HG03175 (cell line): Measurements from ENCODE around the gene AFF3.

Source experiments
- ATAC-seq: cut with Tn5 transposase; IDR thresholded peaks from one replicate; pipeline ENCODE4 v1.9.1; 2021; ENCODE audit warnings: mild to moderate bottlenecking, moderate library complexity; ENCODE audit not compliant: unreplicated experiment

The AFF3 gene

GRCh38 chr2:99833586-99834201 is 308.7 kb downstream of the AFF3 start:
- ATAC-seq = no peak

DNA sequence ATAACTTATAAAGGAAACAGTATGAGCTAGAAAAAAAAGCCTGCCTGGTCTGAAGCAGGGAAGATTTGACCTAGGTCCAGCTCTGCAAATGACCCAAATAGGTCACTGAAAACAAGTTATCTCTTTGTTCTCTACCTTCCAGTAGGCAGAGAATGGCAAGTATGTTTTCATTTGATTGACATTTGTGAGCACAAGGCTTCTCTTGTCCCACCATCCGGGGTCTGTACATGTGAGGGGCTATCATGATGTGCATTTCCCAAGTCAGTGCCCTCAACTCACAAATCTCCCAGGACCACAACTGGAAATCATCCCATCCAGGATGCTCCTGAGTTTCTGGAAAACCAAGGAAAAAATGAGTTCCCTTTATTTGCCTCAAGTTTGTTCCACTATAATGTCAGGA is 309.5 kb downstream of the AFF3 start:
- no peak for ATAC-seq

GRCh38 chr2:99831772-99832171 is 310.6 kb downstream of the AFF3 start:
- ATAC-seq = no peak

DNA sequence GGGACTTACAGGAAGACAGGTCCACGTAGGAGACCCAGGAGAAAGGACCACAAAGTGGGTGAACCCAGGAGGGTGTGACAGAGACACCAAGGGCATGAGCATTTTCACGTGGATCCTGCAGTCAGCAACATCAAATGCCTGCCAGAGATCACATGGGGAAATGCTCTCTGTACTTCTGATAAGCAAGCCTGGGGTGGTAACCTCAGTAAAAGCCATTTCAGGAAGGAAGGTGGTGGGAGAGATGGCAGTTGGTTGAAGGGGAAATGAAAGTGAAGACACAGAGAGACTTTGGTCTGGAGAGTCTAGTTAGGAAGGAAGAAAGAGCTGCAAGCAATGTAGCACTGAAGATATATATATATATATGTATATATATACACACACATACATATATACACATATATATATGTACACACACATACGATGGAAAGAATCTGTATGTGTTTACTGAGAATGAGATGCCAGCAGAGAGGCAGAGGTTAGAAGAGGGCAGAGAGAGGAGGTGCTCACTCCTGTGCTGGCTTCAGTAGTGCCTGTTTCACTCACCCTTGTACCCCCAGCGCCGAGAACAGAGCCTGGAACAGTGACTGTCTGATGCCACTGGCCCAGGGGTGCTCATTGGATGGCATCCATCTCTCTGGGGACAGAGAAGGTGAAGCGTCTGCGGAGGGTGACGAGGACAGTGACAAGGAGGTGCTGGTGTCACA is 314.9 kb downstream of the AFF3 start:
- ATAC-seq = no peak

- ATAC-seq = no peak
These were observed 316.8 kb downstream of the AFF3 start for GRCh38 chr2:99825630-99826029.

DNA sequence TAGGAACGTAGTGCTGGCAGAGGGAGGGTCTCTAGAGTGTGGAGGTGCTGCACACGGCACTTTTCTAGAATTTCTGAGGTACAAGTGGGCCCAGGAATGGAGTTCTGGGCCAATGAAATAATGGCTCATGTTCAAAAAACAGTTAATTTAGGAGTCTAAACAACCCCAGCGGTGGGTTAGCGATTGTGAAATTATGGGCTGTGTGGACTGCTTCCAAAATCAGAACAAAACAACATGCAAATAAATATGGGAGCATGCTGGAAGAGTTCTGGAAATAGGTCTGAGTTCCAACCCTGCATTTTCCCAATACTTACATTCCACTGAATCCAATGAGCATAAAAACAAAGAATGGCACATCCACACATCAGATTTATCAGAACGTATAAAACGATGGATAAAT is 317.6 kb downstream of the AFF3 start:
- ATAC-seq = no peak

DNA sequence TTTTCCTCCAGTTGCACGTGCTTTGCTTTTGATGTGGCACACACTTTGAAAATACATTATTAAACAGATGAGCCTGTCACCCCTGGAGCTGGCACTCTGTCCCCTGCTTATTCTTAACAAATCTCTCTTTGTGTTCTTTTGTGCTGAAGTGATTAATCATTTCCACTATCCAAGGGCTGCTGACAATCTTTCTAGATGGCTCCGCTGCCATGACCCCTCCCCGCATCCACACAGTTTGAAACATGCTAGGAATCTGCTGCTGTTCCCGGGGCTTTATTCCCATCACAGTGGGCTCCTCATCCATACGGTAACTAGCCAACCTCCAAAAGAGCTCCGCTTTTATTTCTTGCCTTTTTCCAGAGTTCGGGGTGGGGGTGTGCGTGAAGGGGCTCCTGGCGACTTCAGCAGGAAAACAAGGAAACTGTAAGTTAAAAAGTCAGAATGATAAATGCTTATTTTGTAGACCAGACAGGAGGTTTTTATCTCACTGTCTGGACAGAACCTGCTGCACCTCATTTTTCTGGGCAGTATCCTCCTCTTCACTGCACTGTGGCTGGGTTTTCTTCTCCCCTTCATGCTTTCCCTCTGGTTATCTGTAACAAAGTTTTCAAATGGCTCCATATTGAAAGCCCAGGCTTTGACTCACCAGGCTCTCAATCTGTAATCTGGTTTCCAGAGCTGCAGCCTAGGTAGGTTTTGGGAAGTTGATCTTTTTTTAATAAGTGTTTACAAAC is 319.7 kb downstream of the AFF3 start:
- ATAC-seq = no peak

GRCh38 chr2:99821984-99822383 is 320.4 kb downstream of the AFF3 start:
- no peak for ATAC-seq

DNA sequence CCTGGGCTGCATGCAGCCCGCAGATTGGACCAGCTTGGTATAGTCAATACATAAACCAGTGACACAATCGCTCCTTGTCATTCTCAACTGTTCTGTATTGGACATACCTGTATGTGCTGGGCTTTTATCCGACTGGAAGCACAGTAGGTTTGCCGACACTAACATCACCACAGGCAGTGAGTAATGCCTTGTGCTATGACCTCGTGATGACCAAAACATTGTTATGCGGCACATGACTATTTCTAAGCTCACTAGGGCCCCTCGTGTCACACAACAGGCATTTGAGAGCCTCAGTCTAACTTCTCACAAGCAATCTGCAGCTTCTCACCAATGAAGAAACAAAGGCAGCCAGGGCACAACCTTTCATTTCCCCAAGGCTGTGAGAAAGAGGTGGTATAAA is 320.8 kb downstream of the AFF3 start:
- ATAC-seq = no peak

DNA sequence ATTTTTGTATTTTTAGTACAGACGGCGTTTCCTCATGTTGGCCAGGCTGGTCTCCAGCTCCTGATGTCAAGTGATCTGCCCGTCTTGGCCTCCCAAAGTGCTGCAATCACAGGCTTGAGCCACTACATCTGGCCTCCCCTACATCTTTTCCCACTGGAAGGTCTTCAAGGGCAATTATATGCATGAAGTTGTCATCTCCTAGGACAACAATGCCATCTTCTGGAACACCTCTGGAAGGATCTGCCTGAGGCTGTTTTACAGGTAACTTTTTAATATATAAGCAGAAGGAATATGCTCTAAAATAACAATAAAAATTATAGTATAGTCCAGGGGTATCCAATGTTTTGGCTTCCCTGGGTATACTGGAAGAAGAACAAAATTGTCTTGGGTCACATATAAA is 321.4 kb downstream of the AFF3 start:
- ATAC-seq = no peak

DNA sequence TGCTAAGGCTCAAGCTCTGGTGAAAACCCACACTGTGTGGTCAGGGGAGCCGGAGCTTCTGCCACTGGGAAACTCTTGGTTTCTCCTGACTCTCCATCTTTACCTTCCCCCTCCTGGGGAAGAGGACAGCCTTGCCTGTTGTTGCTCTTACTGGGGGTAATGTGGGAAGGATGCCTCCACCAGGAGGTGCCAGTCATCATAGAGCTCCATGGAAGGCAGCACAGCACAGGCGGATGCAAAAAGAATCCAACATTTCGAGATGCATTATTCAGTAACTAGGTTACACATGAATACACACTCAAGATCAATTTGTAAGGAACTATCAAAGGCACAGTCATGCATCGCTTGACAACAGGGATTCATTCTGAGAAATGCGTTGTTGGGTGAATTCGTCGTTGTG is 322.6 kb downstream of the AFF3 start:
- ATAC-seq = no peak

GRCh38 chr2:99818842-99819241 is 323.5 kb downstream of the AFF3 start:
- no peak for ATAC-seq

- no peak for ATAC-seq
These were observed 325.5 kb downstream of the AFF3 start for GRCh38 chr2:99816908-99817307.

DNA sequence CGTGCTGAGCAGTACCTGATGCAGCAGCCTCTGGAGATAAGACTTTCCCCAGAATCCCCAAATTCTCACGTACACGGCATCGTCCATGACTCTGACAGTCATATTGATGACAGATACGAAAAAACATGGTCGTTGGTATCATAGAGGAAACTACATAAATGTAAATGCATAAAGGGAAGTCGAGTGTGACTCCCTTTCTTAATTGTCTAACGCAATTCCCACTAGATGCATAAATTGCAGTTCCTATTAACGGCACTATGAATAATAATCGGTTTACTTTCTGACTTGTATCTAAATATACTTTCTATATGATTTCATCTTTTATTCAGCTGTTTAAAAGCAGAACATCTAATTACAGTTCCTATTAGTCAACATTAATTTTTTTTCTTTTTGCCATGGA is 330.0 kb downstream of the AFF3 start:
- ATAC-seq = no peak

- ATAC-seq = no peak
These were observed 330.8 kb downstream of the AFF3 start for GRCh38 chr2:99811544-99811943.

DNA sequence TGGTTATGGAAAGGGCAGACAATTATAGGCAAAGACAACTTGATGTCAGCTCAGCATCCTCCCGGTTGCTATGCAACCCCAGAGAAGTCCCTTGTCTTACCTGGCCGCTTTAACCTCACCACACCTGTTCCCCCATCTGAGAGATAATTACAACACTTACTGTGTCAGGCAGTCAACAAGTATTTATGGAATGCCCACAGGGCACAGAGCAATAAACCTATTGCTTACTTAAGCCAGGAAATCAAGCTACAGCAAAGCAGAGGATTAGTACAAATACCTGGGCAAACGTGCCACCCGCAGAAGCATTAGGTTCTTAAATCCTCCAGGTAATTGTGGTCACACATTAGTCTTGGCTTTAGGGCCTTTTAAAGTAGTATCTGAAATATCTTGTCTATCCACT is 332.2 kb downstream of the AFF3 start:
- ATAC-seq = no peak

DNA sequence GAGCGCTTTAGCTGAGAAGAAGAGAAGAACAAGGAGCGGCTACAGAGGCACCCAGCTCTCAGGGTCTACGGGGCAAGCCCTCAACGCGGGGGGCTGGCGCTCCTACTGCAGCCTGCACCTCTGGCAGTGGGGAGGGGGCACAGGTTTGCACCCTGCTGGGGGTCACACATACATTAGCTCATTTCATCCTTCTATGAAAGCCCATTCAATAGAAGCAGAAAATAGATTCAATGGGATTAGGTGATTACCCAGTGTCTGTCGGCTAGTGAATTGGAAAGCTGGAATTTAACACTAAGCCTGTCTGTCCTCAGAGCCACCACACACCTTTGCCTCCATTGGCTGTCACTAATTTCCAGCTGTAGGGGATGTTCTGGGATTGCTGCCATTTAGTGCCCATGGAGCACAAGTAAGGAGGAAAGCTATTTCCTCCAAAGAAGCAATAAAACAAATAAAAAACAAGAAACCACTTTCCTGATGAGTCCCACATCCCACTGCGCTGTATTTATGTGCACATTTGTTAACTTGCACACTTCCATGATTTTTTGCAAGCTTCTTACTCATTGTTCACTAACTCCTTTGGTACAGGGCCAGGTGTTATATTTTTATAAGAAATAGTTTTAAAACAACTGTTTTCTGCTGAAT is 333.0 kb downstream of the AFF3 start:
- ATAC-seq = no peak

DNA sequence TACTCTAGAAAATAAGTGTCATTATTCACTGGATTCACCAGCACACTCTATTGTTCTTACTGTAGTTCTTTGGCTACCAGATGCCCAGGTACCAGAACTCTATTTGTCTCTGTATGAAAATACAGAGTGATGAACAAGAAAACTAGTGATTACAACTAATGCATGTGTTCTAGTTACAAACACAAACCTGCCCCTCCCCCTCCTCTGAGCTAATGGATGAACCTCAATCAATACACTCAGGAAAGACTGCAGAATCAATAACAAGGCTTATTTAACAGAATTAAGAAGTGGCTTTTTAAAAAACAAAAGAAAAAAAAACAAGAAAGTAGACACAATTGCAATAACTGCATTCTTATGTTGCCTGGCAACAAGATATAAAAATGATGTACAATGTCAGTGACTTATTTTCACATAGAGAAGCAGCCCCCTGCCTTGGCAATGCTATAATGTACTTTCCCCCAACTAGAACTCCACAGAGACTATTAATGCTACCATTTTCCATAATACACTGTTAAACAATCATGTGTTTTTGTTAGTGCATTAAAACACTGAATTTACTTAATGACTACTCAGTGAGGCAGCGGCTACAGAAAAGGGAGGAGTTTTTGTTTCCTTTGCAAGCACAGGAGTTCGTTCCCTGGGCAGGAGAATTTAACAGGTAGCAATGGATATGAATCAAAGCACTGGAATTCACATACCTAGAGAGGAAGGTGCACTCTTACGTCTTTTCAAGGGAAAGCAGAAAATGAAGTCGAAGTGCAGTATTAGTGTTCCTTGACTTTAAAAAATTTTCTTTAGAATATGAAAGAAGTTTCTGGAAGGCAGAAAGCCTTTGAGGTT is 333.8 kb downstream of the AFF3 start:
- ATAC-seq = no peak

- no peak for ATAC-seq
These were observed 335.6 kb downstream of the AFF3 start for GRCh38 chr2:99806758-99807157.

DNA sequence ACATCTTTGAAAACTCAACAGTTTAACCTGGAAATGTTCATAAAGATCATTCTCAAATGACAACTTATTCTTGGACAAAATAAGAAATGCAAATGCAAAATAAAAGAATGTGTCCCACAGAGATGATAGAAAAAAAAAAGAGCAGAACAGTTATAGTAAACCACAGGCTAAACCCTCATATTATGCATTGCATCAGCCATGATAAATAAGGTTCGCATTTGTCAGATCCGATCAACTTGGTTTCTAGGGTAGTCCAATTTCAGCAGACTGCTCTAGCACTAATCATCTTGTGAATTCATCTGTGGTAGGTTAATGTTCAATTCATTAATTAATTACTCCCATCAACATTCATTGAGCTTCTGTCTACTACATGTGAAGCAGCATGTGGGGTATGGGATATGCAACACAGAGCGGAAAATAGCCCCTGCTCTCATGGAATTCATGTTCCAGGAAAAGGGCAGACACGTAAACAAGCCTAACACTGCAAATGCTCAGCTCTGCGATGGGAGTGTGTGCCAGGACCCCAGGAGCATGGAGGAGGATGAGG is 336.4 kb downstream of the AFF3 start:
- no peak for ATAC-seq

GRCh38 chr2:99803846-99804245 is 338.5 kb downstream of the AFF3 start:
- ATAC-seq = no peak
